VCaP (cell line): ENCODE results near the gene ACSF3.
"Not testable (repeated sequence)": the region's sequence is repeated elsewhere in the genome, so short reads cannot be mapped to it uniquely, and the experiment has no call there.

Experiments used
- H3K27ac ChIP-seq: fragments of 450-650 bp; 2 replicates; pipeline ENCODE4 v1.5.1; 2017
- TF ChIP-seq, protein P1 (sequence below): fragments of 450-650 bp; conservative IDR thresholded peaks from 2 replicates; pipeline ENCODE4 v1.5.1; 2017; ENCODE audit warnings: mild to moderate bottlenecking, moderate library complexity

Gene ACSF3

DNA sequence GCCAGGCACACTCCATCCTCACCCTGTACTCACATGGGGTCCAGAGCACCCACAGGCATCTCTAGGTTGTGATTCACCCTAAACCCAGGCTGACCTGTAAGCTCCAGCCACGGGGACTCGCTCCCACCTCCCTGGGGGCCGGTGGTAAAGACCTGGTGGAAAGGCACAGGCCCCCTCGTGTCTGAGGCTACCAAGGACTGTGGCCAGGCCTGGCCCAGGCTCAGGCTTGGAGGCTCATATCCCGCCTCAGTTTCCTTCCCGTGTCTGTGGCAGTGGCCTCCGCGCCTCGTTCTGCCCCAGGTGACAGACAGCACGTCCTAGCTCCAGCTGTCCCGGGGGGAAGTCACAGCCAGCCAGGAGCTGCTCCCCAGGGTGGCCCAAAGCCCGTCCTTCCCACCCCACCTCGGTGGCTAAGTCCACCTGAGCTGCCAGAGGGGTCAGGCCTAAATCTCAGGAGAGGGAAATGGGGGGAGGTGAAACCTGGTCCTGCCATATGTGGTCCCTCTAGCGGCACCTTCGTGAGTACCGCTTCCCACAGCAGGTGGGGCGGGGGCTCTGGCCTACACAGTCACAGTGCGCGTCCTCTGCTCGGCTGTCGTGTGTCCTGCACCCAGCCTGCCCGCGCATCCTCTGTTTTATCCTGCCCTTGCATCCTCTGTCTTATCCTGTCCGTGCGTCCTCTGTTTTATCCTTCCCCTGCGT is 90.5 kb downstream of the ACSF3 start:
- TF ChIP-seq, protein P1, sequence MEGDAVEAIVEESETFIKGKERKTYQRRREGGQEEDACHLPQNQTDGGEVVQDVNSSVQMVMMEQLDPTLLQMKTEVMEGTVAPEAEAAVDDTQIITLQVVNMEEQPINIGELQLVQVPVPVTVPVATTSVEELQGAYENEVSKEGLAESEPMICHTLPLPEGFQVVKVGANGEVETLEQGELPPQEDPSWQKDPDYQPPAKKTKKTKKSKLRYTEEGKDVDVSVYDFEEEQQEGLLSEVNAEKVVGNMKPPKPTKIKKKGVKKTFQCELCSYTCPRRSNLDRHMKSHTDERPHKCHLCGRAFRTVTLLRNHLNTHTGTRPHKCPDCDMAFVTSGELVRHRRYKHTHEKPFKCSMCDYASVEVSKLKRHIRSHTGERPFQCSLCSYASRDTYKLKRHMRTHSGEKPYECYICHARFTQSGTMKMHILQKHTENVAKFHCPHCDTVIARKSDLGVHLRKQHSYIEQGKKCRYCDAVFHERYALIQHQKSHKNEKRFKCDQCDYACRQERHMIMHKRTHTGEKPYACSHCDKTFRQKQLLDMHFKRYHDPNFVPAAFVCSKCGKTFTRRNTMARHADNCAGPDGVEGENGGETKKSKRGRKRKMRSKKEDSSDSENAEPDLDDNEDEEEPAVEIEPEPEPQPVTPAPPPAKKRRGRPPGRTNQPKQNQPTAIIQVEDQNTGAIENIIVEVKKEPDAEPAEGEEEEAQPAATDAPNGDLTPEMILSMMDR, result no peak
- H3K27ac ChIP-seq, result no peak overlapping the region

DNA sequence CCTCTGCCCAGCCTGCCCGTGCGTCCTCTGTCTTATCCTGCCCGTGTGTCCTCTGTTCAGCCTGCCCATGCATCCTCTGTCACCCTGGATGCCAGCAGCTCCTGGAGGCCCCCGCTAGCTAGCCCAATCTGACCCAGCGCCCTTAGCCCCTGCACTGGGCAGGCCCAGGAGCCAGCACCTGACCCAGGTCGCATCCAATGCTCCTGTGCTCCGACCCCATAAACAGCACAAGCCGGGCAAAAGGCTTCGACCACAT is 91.0 kb downstream of the ACSF3 start:
- H3K27ac ChIP-seq, result no peak overlapping the region
- TF ChIP-seq, protein P1, result no peak

- H3K27ac ChIP-seq, result no peak overlapping the region
- TF ChIP-seq, protein P1, result no peak
Observed at GRCh38 chr16:89184933-89185794, 91.5 kb downstream of the ACSF3 start.

DNA sequence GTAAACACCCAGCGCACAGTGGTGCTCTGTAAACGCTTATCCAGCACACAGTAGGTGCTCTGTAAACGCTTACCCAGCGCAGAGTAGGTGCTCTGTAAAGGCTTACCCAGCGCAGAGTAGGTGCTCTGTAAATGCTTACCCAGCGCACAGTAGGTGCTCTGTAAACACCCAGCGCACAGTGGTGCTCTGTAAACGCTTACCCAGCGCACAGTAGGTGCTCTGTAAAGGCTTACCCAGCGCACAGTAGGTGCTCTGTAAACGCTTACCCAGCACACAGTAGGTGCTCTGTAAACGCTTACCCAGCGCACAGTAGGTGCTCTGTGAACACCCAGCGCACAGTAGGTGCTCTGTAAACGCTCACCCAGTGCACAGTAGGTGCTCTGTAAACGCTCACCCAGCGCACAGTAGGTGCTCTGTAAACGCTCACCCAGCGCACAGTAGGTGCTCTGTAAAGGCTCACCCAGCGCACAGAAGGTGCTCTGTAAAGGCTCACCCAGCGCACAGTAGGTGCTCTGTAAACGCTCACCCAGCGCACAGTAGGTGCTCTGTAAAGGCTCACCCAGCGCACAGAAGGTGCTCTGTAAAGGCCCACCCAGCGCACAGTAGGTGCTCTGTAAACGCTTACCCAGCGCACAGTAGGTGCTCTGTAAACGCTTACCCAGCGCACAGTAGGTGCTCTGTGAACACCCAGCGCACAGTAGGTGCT is 92.4 kb downstream of the ACSF3 start:
- H3K27ac ChIP-seq, result not testable (repeated sequence)

- H3K27ac ChIP-seq, result not testable (repeated sequence)
Observed at GRCh38 chr16:89186593-89187031, 93.0 kb downstream of the ACSF3 start.

- TF ChIP-seq, protein P1, result no peak
- no peak overlapping the region for H3K27ac ChIP-seq
Observed at GRCh38 chr16:89187032-89187769, 93.5 kb downstream of the ACSF3 start.

- no peak overlapping the region for H3K27ac ChIP-seq
Observed at GRCh38 chr16:89187770-89188392, 94.2 kb downstream of the ACSF3 start.

DNA sequence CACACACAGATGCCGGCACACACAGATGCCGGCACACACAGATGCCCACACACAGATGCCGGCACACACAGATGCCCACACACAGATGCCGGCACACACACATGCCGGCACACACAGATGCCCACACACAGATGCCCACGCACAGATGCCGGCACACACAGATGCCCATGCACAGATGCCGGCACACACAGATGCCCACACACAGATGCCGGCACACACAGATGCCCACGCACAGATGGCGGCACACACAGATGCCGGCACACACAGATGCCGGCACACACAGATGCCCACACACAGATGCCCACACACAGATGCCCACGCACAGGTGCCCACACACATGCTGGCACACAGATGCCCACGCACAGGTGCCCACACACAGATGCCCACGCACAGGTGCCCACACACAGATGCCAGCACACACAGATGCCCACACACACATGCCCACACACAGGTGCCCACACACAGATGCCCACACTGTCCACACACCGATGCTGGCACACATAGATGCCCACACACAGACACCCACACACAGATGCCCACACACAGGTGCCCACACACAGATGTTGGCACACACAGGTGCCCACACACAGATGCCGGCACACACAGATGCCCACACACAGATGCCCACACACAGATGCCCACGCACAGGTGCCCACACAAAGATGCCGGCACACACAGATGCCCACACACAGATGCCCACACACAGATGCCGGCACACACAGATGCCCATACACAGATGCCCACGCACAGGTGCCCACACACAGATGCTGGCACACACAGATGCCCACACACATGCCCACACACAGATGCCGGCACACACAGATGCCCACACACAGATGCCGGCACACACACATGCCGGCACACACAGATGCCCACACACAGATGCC is 95.1 kb downstream of the ACSF3 start:
- not testable (repeated sequence) for H3K27ac ChIP-seq

More at GRCh38 chr16:89187770-89188392, 94.2 kb downstream of the ACSF3 start:
- TF ChIP-seq, protein P1, result no peak
